ENCODE data around the gene NSG1.

DNA sequence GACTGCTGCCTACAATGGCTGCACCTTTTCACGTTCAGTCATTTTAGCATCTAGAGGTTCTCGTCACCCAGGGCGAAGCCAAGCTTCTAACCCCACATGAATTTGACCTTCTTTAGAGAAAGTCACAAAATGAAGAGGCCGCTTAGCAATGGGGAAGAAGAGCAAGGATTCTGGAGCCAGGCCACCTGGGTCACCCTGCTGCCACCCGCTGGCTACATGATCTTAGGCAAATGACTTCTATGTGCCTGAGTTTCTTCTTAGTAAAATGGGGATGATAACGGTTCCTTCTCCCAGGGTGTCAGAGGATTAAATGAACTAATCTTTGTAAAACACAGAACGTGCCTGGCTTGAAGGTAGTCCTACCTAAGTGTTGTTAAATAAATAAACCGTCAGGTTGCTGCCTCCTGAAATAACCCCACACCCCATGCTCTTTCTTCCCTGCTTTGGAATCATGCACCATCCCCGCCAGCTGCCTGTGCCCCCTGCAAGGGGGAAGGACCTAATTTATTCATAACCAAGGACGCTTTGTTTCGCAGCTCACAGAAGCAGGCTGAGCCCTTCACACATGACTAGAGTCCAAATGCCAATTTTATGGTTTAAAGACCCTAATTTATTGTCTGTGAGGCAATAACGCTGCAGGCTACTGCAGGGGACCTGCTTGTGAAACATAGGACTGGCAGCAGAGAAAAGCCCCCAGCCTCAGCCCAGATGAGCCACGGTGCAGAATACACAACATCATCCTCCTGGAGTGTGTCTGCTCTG is 28.6 kb upstream of the NSG1 start:
- TF ChIP-seq CTCF (IDR thresholded peaks at IDR 0.05; ENCODE audit: insufficient read depth, low read length) (no peak), POLR2AphosphoS5 (IDR thresholded peaks at IDR 0.05; ENCODE audit: low read depth) (no peak), GABPA (IDR thresholded peaks at IDR 0.05; ENCODE audit: low read depth) (no peak), SPI1 (IDR thresholded peaks at IDR 0.05; ENCODE audit: borderline replicate concordance, low read depth) (no peak)
- TF ChIP-seq, protein P1, sequence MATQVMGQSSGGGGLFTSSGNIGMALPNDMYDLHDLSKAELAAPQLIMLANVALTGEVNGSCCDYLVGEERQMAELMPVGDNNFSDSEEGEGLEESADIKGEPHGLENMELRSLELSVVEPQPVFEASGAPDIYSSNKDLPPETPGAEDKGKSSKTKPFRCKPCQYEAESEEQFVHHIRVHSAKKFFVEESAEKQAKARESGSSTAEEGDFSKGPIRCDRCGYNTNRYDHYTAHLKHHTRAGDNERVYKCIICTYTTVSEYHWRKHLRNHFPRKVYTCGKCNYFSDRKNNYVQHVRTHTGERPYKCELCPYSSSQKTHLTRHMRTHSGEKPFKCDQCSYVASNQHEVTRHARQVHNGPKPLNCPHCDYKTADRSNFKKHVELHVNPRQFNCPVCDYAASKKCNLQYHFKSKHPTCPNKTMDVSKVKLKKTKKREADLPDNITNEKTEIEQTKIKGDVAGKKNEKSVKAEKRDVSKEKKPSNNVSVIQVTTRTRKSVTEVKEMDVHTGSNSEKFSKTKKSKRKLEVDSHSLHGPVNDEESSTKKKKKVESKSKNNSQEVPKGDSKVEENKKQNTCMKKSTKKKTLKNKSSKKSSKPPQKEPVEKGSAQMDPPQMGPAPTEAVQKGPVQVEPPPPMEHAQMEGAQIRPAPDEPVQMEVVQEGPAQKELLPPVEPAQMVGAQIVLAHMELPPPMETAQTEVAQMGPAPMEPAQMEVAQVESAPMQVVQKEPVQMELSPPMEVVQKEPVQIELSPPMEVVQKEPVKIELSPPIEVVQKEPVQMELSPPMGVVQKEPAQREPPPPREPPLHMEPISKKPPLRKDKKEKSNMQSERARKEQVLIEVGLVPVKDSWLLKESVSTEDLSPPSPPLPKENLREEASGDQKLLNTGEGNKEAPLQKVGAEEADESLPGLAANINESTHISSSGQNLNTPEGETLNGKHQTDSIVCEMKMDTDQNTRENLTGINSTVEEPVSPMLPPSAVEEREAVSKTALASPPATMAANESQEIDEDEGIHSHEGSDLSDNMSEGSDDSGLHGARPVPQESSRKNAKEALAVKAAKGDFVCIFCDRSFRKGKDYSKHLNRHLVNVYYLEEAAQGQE (IDR thresholded peaks at IDR 0.05; ENCODE audit: insufficient replicate concordance, low read depth) = no peak
